CD4-positive, alpha-beta T cell (primary cell): ENCODE results near the gene E2F6. TPM values are rescaled to one million over a fixed set of nuclear protein-coding genes. Genes with fewer than 3 reads are reported as not detected.
"Not testable (repeated sequence)": the region's sequence is repeated elsewhere in the genome, so short reads cannot be mapped to it uniquely, and the experiment has no call there.

Experiments
- ATAC-seq: fragments of 200-7000 bp; cut with Tn5 transposase; one replicate; pipeline ENCODE4 v1.10.0; 2022; ENCODE audit warnings: mild to moderate bottlenecking; ENCODE audit not compliant: poor library complexity
- CTCF ChIA-PET: fragments of 350-600 bp; sonication (Branson Sonifier 250); formaldehyde crosslinking; loops from one replicate; lab custom pipeline; 2021; ENCODE audit warnings: antibody characterized with exemption, inconsistent platforms; lab: Charles Lee
- POLR2A ChIA-PET: fragments of 350-600 bp; sonication (Branson Sonifier 250); formaldehyde crosslinking; loops from one replicate; lab custom pipeline; 2021; ENCODE audit warnings: antibody characterized with exemption, inconsistent platforms; lab: Charles Lee
- DNase-seq, 14 experiments: peaks; one replicate each; pipeline ENCODE4 v3.0.0-alpha.2; 2013 to 2020; ENCODE audit warnings: mixed read lengths in 2 of 14
- H3K27ac ChIP-seq, 2 donors: one replicate each; pipeline versions ENCODE4 v1.5.1 to v1.7.0; 2013; ENCODE audit warnings: low read length in 2 of 2, low read depth in 1 of 2, mild to moderate bottlenecking in 1 of 2
- H3K27me3 ChIP-seq, 2 experiments: 1 replicate in 1 of 2; 2 replicates in 1 of 2; pipeline versions ENCODE4 v1.6.1 to v1.7.0; 2013; ENCODE audit warnings: low read length in 2 of 2, control low read depth in 1 of 2, mild to moderate bottlenecking in 1 of 2, moderate library complexity in 1 of 2; ENCODE audit not compliant: insufficient read depth in 2 of 2, control insufficient read depth in 1 of 2
- H3K36me3 ChIP-seq: one replicate; pipeline ENCODE4 v1.6.1; 2013; ENCODE audit warnings: low read length, control low read depth; ENCODE audit not compliant: insufficient read depth
- H3K4me1 ChIP-seq: one replicate; pipeline ENCODE4 v1.6.1; 2013; ENCODE audit warnings: low read length, control low read depth; ENCODE audit not compliant: insufficient read depth
- H3K4me3 ChIP-seq: one replicate; pipeline ENCODE4 v1.5.1; 2013; ENCODE audit warnings: mild to moderate bottlenecking, low read length, moderate library complexity
- H3K9me3 ChIP-seq, 2 experiments: 1 replicate in 1 of 2; 2 replicates in 1 of 2; pipeline versions ENCODE4 v1.6.1 to v1.7.0; 2013; ENCODE audit warnings: low read length in 2 of 2, mild to moderate bottlenecking in 2 of 2, control low read depth in 1 of 2, moderate library complexity in 1 of 2; ENCODE audit not compliant: control insufficient read depth in 1 of 2, insufficient read depth in 1 of 2
- H3K27ac Mint-ChIP-seq: one replicate; pipeline ENCODE4 v1.8.0; 2020; ENCODE audit warnings: mixed read lengths
- H3K27me3 Mint-ChIP-seq: one replicate; pipeline ENCODE4 v1.8.0; 2021; ENCODE audit warnings: mixed read lengths
- H3K36me3 Mint-ChIP-seq: one replicate; pipeline ENCODE4 v1.8.0; 2021; ENCODE audit warnings: low read depth, mixed read lengths
- H3K4me1 Mint-ChIP-seq: one replicate; pipeline ENCODE4 v1.8.0; 2021; ENCODE audit warnings: low read depth, mixed read lengths
- H3K4me3 Mint-ChIP-seq: one replicate; pipeline ENCODE4 v1.8.0; 2020; ENCODE audit warnings: mild to moderate bottlenecking, mixed read lengths
- H3K9me3 Mint-ChIP-seq: one replicate; pipeline ENCODE4 v1.8.0; 2020; ENCODE audit warnings: mixed read lengths
- CTCF ChIP-seq: fragments of 200-600 bp; IDR thresholded peaks from one replicate; pipeline ENCODE4 v1.8.0; 2022; ENCODE audit warnings: antibody characterized with exemption, mild to moderate bottlenecking
- intact Hi-C, 2 experiments: fragments of 100-400 bp; cut with DNase I in 1 of 2; cut with micrococcal nuclease in 1 of 2; formaldehyde crosslinking; loops; one replicate each; pipeline versions ENCODE4 v1.15.1 to v1.9.0; 2023 to 2025; cut with DNase I, micrococcal nuclease
- total RNA-seq, 174 experiments: library from RNA in 2 of 174; stranded (reverse) in 2 of 174; gene quantifications; one replicate each; pipeline ENCODE4 v1.2.3 and lab custom pipeline; 2021 to 2026

E2F6 gene
- total RNA-seq, 2 experiments from 2014 or later = 3.5 to 4.2 TPM

DNA sequence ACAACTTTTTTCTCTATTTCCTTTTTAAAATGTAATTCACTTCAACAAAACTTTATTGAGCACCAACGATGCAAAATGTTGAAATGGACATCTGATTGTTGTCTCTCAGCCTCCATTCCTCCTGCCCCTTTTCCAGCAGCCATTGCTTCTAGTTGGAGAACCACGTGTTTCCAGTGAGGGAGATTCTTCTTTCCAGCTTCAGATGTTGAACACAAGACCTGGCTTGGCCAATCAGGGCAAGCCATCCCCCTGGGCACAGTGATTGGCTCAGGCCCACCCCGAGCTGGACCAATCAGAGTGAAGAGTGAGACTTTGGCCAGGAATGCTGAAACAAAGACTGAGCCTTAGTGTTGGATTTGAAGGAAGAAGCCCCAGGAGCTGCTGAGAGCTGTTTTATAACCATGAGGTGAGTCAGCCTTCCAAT, 59.0 kb downstream of the E2F6 start:
- no peaks in the 10 kb centered on the region for H3K36me3 ChIP-seq
- no peak overlapping the region for H3K4me3 ChIP-seq
- H3K27ac Mint-ChIP-seq = no peak overlapping the region
- TF ChIP-seq CTCF = no peak
- H3K4me1 ChIP-seq = no peaks in the 10 kb centered on the region
- H3K4me3 Mint-ChIP-seq = no peak overlapping the region
- peaks cover 10% of the 10 kb centered on the region for H3K27me3 Mint-ChIP-seq
- no peak for DNase-seq
- no peaks in the 10 kb centered on the region for H3K4me1 Mint-ChIP-seq
- no peaks in the 10 kb centered on the region for H3K9me3 ChIP-seq
- H3K36me3 Mint-ChIP-seq = no peaks in the 10 kb centered on the region
- no peak overlapping the region for H3K27ac ChIP-seq
- no peaks in the 10 kb centered on the region for H3K9me3 Mint-ChIP-seq
- POLR2A ChIA-PET = no interaction called here
- peaks cover 0 to 2% of the 10 kb centered on the region in 2 experiments for H3K27me3 ChIP-seq
- intact Hi-C loops = no loop called here
- no peak for ATAC-seq
- CTCF ChIA-PET = no interaction called here

DNA sequence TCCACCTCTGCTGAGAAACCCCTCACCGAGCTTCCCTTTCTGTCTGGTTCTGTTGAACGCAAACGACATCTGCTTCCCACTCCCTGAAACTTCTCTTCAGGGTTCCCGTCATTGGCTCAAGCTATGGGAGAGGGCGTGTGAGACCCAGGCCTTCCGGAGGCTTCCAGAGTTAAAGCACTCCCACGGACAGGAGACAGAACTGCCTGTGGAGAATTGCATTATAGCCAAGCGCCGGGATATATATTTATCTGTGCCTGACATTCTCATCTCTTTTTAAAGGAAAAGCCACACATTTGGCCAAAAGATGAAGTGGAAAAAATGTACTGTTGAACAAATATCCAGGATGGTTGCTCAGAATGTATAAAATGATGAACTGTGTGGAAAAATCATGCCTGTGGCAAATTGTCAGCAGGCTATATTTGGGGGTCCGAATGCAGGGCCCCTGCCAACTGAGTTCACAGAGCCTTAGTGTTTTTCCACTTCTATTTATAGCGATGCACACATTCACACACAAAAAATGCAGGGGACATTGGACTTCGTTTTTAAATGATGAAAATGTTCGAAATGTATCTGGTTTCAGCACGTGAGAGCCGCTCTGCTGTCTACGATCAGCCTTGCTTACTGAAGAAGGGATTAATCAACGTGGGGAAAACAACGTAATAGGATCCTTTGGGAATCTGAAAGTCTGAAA, 59.5 kb downstream of the E2F6 start:
- no peak overlapping the region for H3K27ac Mint-ChIP-seq
- POLR2A ChIA-PET = no interaction called here
- H3K36me3 ChIP-seq = no peaks in the 10 kb centered on the region
- no peak for ATAC-seq
- peaks cover 0 to 2% of the 10 kb centered on the region in 2 experiments for H3K27me3 ChIP-seq
- no peak for DNase-seq
- peaks cover 9% of the 10 kb centered on the region for H3K27me3 Mint-ChIP-seq
- H3K36me3 Mint-ChIP-seq = no peaks in the 10 kb centered on the region
- intact Hi-C loops = no loop called here
- H3K9me3 Mint-ChIP-seq = no peaks in the 10 kb centered on the region
- no peak overlapping the region for H3K4me3 ChIP-seq
- H3K4me3 Mint-ChIP-seq = no peak overlapping the region
- no peaks in the 10 kb centered on the region for H3K4me1 Mint-ChIP-seq
- no peak for TF ChIP-seq CTCF
- no peaks in the 10 kb centered on the region for H3K9me3 ChIP-seq
- no peak overlapping the region for H3K27ac ChIP-seq
- CTCF ChIA-PET = no interaction called here
- no peaks in the 10 kb centered on the region for H3K4me1 ChIP-seq

DNA sequence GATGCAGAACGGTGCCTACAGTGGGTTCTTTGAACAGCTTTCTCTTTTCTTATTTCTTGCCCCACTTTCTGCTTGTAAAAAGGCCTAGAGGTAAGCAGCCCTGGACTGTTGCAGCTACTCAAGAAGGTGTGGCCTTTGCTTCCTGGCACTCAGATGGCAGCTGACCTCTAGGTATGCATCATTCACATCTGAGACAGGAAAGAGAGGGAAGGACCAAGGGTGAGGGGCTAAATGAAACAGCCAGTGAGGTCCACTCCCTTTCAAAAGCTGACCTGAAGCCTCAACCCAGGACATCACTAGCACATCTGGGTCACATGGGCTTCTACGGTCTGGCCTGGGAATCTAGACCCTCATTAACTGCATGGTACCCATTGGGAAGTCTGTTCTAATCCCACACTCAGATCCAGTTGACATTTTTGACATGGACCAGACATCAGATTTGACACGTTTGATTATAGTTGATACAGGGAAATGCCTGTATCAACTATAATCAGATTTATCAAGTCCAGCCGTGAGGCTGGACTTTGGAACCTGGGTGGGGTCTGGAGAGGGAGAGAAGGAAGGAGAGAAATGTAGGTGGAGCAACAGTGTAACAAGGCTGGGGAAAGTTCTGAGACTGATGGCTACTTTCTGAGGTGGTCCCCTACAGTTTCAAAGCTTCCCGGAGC, 60.2 kb downstream of the E2F6 start:
- no peak overlapping the region for H3K27ac Mint-ChIP-seq
- TF ChIP-seq CTCF = no peak
- Histone ChIP-seq H3K4me1 (no peaks in the 10 kb centered on the region), H3K36me3 (no peaks in the 10 kb centered on the region), H3K27me3 (peaks cover 0 to 2% of the 10 kb centered on the region in 2 experiments), H3K27ac (no peak overlapping the region), H3K4me3 (no peak overlapping the region), H3K9me3 (no peaks in the 10 kb centered on the region)
- no peaks in the 10 kb centered on the region for H3K36me3 Mint-ChIP-seq
- peaks cover 9% of the 10 kb centered on the region for H3K27me3 Mint-ChIP-seq
- no peaks in the 10 kb centered on the region for H3K4me1 Mint-ChIP-seq
- POLR2A ChIA-PET = no interaction called here
- ATAC-seq (no peak), DNase-seq (no peak)
- no peak overlapping the region for H3K4me3 Mint-ChIP-seq
- CTCF ChIA-PET = no interaction called here
- intact Hi-C loops = no loop called here
- no peaks in the 10 kb centered on the region for H3K9me3 Mint-ChIP-seq

- H3K4me1 Mint-ChIP-seq, H3K4me3 Mint-ChIP-seq, intact Hi-C loops, H3K27ac Mint-ChIP-seq, H3K36me3 ChIP-seq, H3K27ac ChIP-seq, H3K4me1 ChIP-seq, ATAC-seq, H3K9me3 Mint-ChIP-seq, H3K27me3 ChIP-seq, DNase-seq, POLR2A ChIA-PET, H3K9me3 ChIP-seq, H3K36me3 Mint-ChIP-seq, CTCF ChIA-PET, H3K4me3 ChIP-seq: not testable (repeated sequence)
- peaks cover 14% of the 10 kb centered on the region for H3K27me3 Mint-ChIP-seq
Measured at GRCh38 chr2:11405074-11405406, 60.9 kb downstream of the E2F6 start.
